SK-N-SH treated with all-trans-retinoic acid at 6 μM for 48 hours (cell line): ENCODE data around the gene REEP1.

Experiments used
- ATAC-seq: fragments of 200-7000 bp; cut with Tn5 transposase; 3 replicates; pipeline ENCODE4 v1.9.1; 2020; ENCODE audit warnings: mild to moderate bottlenecking, moderate library complexity
- ARNTL ChIP-seq: fragments of 450-650 bp; formaldehyde crosslinking; IDR thresholded peaks from 2 replicates; pipeline ENCODE4 v1.5.0; 2020; ENCODE audit warnings: low read depth, mild to moderate bottlenecking, moderate library complexity, borderline replicate concordance
- BACH2 ChIP-seq: fragments of 250-450 bp; sonication (Bioruptor Pico); IDR thresholded peaks from 2 replicates; pipeline ENCODE4 v1.9.0; 2021; ENCODE audit warnings: mild to moderate bottlenecking, borderline replicate concordance
- CSDC2 ChIP-seq: fragments of 250-450 bp; sonication (Bioruptor Pico); IDR thresholded peaks from 2 replicates; pipeline ENCODE4 v1.5.0; 2020; ENCODE audit warnings: mild to moderate bottlenecking, moderate library complexity
- CSRNP3 ChIP-seq: fragments of 250-450 bp; sonication (Bioruptor Pico); IDR thresholded peaks from 2 replicates; pipeline ENCODE4 v1.5.1; 2021; ENCODE audit warnings: mild to moderate bottlenecking, moderate library complexity
- ESRRG ChIP-seq: fragments of 250-450 bp; sonication (Bioruptor Pico); IDR thresholded peaks from 2 replicates; pipeline ENCODE4 v1.6.1; 2021; ENCODE audit warnings: mild to moderate bottlenecking
- GLIS3 ChIP-seq: fragments of 250-450 bp; sonication (Bioruptor Pico); IDR thresholded peaks from 2 replicates; pipeline ENCODE4 v1.5.0; 2020; ENCODE audit warnings: mild to moderate bottlenecking, moderate library complexity
- ISL1 ChIP-seq: fragments of 250-450 bp; sonication (Bioruptor Pico); IDR thresholded peaks from 2 replicates; pipeline ENCODE4 v2.1.2; 2022; ENCODE audit warnings: mild to moderate bottlenecking, moderate library complexity
- OSR1 ChIP-seq: fragments of 250-450 bp; sonication (Bioruptor Pico); IDR thresholded peaks from 2 replicates; pipeline ENCODE4 v1.8.0; 2022; ENCODE audit warnings: moderate library complexity, mild to moderate bottlenecking, inconsistent platforms
- PPARA ChIP-seq: fragments of 250-450 bp; sonication (Bioruptor Pico); IDR thresholded peaks from 2 replicates; pipeline ENCODE4 v1.5.0; 2020; ENCODE audit warnings: mild to moderate bottlenecking, borderline replicate concordance
- RARB ChIP-seq: fragments of 250-450 bp; sonication (Bioruptor Pico); IDR thresholded peaks from 2 replicates; pipeline ENCODE4 v1.8.0; 2021; ENCODE audit warnings: mild to moderate bottlenecking, moderate library complexity
- SNAI2 ChIP-seq: fragments of 250-450 bp; sonication (Bioruptor Pico); IDR thresholded peaks from 2 replicates; pipeline ENCODE4 v1.5.0; 2020; ENCODE audit warnings: mild to moderate bottlenecking, moderate library complexity
- TCF4 ChIP-seq: fragments of 250-450 bp; sonication (Bioruptor Pico); IDR thresholded peaks from 2 replicates; pipeline ENCODE4 v1.8.0; 2021; ENCODE audit warnings: mild to moderate bottlenecking, moderate library complexity, borderline replicate concordance
- TOX ChIP-seq: fragments of 250-450 bp; sonication (Bioruptor Pico); IDR thresholded peaks from 2 replicates; pipeline ENCODE4 v1.8.0; 2021; ENCODE audit warnings: mild to moderate bottlenecking, moderate library complexity, borderline replicate concordance
- ZC3H10 ChIP-seq: fragments of 250-450 bp; sonication (Bioruptor Pico); IDR thresholded peaks from 2 replicates; pipeline ENCODE4 v1.5.1; 2021; ENCODE audit warnings: mild to moderate bottlenecking, moderate library complexity
- ZFP3 ChIP-seq: fragments of 250-450 bp; sonication (Bioruptor Pico); IDR thresholded peaks from 2 replicates; pipeline ENCODE4 v1.5.0; 2020; ENCODE audit warnings: mild to moderate bottlenecking, moderate library complexity
- ZFP30 ChIP-seq: fragments of 450-650 bp; formaldehyde crosslinking; IDR thresholded peaks from 2 replicates; pipeline ENCODE4 v1.5.0; 2022; ENCODE audit warnings: mild to moderate bottlenecking, moderate library complexity
- ZNF565 ChIP-seq: fragments of 450-650 bp; formaldehyde crosslinking; conservative IDR thresholded peaks from 2 replicates; pipeline ENCODE4 v1.5.0; 2020; ENCODE audit warnings: low read depth, mild to moderate bottlenecking, moderate library complexity
- ZNF70 ChIP-seq: fragments of 450-650 bp; formaldehyde crosslinking; IDR thresholded peaks from 2 replicates; pipeline ENCODE4 v1.5.0; 2020; ENCODE audit warnings: mild to moderate bottlenecking, moderate library complexity
- ZNF8 ChIP-seq: fragments of 450-650 bp; formaldehyde crosslinking; IDR thresholded peaks from 2 replicates; pipeline ENCODE4 v1.5.0; 2020; ENCODE audit warnings: mild to moderate bottlenecking, moderate library complexity
- TF ChIP-seq, protein P1 (sequence below): fragments of 250-450 bp; sonication (Bioruptor Pico); IDR thresholded peaks from 2 replicates; pipeline ENCODE4 v1.5.0; 2020; ENCODE audit warnings: mild to moderate bottlenecking, moderate library complexity
- TF ChIP-seq, protein P2 (sequence below): fragments of 250-450 bp; sonication (Bioruptor Pico); IDR thresholded peaks from 2 replicates; pipeline ENCODE4 v1.8.0; 2021; ENCODE audit warnings: low read depth, mild to moderate bottlenecking, moderate library complexity, borderline replicate concordance
- TF ChIP-seq, protein P3 (sequence below): fragments of 250-450 bp; sonication (Bioruptor Pico); IDR thresholded peaks from 2 replicates; pipeline ENCODE4 v1.5.1; 2020; ENCODE audit warnings: low read depth, mild to moderate bottlenecking, moderate library complexity

The REEP1 gene

GRCh38 chr2:86186431-86186830, 151.0 kb downstream of the REEP1 start:
- ATAC-seq, result no peak
- TF ChIP-seq ESRRG (CRISPR knock-in tag) (no peak), CSRNP3 (no peak), ZC3H10 (CRISPR knock-in tag) (no peak), ZNF70 (CRISPR knock-in tag) (no peak), SNAI2 (CRISPR knock-in tag) (no peak), CSDC2 (CRISPR knock-in tag) (no peak), ISL1 (CRISPR knock-in tag) (no peak), BACH2 (CRISPR knock-in tag) (no peak), OSR1 (CRISPR knock-in tag) (no peak), PPARA (CRISPR knock-in tag) (no peak)
- TF ChIP-seq, protein P1, sequence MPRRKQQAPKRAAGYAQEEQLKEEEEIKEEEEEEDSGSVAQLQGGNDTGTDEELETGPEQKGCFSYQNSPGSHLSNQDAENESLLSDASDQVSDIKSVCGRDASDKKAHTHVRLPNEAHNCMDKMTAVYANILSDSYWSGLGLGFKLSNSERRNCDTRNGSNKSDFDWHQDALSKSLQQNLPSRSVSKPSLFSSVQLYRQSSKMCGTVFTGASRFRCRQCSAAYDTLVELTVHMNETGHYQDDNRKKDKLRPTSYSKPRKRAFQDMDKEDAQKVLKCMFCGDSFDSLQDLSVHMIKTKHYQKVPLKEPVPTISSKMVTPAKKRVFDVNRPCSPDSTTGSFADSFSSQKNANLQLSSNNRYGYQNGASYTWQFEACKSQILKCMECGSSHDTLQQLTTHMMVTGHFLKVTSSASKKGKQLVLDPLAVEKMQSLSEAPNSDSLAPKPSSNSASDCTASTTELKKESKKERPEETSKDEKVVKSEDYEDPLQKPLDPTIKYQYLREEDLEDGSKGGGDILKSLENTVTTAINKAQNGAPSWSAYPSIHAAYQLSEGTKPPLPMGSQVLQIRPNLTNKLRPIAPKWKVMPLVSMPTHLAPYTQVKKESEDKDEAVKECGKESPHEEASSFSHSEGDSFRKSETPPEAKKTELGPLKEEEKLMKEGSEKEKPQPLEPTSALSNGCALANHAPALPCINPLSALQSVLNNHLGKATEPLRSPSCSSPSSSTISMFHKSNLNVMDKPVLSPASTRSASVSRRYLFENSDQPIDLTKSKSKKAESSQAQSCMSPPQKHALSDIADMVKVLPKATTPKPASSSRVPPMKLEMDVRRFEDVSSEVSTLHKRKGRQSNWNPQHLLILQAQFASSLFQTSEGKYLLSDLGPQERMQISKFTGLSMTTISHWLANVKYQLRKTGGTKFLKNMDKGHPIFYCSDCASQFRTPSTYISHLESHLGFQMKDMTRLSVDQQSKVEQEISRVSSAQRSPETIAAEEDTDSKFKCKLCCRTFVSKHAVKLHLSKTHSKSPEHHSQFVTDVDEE (CRISPR knock-in tag), result no peak

- TF ChIP-seq ESRRG (CRISPR knock-in tag), result no peak
- peak; percentile 26; the same call in 2 of the 3 replicates for ATAC-seq
Observed at GRCh38 chr2:86185517-86186212, 151.8 kb downstream of the REEP1 start.

DNA sequence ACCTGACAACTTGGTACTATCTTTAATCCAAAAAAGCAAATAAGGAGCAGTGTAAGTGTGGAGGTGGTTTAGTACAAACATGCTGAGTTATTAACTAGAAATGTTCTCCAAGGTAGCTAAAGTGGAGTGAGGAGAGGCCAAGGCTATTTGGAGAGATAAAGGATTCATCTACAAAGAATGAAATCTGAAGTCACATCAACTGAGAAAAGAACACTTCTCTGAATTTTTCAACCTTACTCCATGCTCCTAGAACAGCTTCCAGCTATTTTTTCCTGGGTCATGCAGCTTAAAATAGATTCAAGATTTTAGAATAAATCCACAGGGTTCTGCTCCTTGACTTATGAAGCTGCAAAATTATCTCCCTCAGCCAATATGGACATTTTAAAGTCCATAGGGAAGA, 160.8 kb downstream of the REEP1 start:
- no peak for ATAC-seq
- TF ChIP-seq ZFP3 (CRISPR knock-in tag) (no peak), TCF4 (CRISPR knock-in tag) (no peak), ZNF8 (no peak), PPARA (CRISPR knock-in tag) (no peak), GLIS3 (no peak), ISL1 (CRISPR knock-in tag) (no peak), ZNF70 (CRISPR knock-in tag) (no peak), TOX (CRISPR knock-in tag) (no peak)
- TF ChIP-seq, all 23 proteins: peak for 0

- TF ChIP-seq PPARA (CRISPR knock-in tag), result no peak
- TF ChIP-seq ZNF8, result no peak
- TF ChIP-seq CSDC2 (CRISPR knock-in tag), result no peak
- TF ChIP-seq RARB (CRISPR knock-in tag), result no peak
- no peak for TF ChIP-seq ZC3H10 (CRISPR knock-in tag)
- no peak for TF ChIP-seq ZNF565 (CRISPR knock-in tag)
- no peak for TF ChIP-seq ZFP30
- TF ChIP-seq, all 23 proteins: peak for 0
- no peak for ATAC-seq
Observed at GRCh38 chr2:86175828-86176227, 161.6 kb downstream of the REEP1 start.

- ATAC-seq, result no peak
- TF ChIP-seq OSR1 (CRISPR knock-in tag) (no peak), PPARA (CRISPR knock-in tag) (no peak), ZNF8 (no peak), ARNTL (CRISPR knock-in tag) (no peak), RARB (CRISPR knock-in tag) (no peak), BACH2 (CRISPR knock-in tag) (no peak), ESRRG (CRISPR knock-in tag) (no peak), SNAI2 (CRISPR knock-in tag) (no peak)
- TF ChIP-seq, protein P2, sequence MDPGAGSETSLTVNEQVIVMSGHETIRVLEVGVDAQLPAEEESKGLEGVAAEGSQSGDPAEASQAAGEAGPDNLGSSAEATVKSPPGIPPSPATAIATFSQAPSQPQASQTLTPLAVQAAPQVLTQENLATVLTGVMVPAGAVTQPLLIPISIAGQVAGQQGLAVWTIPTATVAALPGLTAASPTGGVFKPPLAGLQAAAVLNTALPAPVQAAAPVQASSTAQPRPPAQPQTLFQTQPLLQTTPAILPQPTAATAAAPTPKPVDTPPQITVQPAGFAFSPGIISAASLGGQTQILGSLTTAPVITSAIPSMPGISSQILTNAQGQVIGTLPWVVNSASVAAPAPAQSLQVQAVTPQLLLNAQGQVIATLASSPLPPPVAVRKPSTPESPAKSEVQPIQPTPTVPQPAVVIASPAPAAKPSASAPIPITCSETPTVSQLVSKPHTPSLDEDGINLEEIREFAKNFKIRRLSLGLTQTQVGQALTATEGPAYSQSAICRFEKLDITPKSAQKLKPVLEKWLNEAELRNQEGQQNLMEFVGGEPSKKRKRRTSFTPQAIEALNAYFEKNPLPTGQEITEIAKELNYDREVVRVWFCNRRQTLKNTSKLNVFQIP (CRISPR knock-in tag), result no peak
- TF ChIP-seq, protein P1 (CRISPR knock-in tag), result no peak
- TF ChIP-seq, protein P3, sequence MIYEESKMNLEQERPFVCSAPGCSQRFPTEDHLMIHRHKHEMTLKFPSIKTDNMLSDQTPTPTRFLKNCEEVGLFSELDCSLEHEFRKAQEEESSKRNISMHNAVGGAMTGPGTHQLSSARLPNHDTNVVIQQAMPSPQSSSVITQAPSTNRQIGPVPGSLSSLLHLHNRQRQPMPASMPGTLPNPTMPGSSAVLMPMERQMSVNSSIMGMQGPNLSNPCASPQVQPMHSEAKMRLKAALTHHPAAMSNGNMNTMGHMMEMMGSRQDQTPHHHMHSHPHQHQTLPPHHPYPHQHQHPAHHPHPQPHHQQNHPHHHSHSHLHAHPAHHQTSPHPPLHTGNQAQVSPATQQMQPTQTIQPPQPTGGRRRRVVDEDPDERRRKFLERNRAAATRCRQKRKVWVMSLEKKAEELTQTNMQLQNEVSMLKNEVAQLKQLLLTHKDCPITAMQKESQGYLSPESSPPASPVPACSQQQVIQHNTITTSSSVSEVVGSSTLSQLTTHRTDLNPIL, result no peak
- TF ChIP-seq, all 23 proteins: peak for 0
Observed at GRCh38 chr2:86174445-86174844, 163.0 kb downstream of the REEP1 start.
